ENCODE measurements around the gene BRAT1.
"Not testable (repeated sequence)": the region's sequence is repeated elsewhere in the genome, so short reads cannot be mapped to it uniquely, and the experiment has no call there.

Gene BRAT1

GRCh38 chr7:2535872-2536627 lies 19.3 kb downstream of the BRAT1 start:
- DNase-seq (ENCODE audit: low spot score): not testable (repeated sequence)

GRCh38 chr7:2534214-2534613 lies 21.1 kb downstream of the BRAT1 start:
- not testable (repeated sequence) for DNase-seq (ENCODE audit: low spot score)

DNA sequence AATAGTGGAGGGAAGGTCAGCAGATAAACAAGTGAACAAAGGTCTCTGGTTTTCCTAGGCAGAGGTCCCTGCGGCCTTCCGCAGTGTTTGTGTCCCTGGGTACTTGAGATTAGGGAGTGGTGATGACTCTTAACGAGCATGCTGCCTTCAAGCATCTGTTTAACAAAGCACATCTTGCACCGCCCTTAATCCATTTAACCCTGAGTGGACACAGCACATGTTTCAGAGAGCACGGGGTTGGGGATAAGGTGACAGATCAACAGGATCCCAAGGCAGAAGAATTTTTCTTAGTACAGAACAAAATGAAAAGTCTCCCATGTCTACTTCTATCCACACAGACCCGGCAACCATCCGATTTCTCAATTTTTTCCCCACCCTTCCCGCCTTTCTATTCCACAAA lies 21.8 kb downstream of the BRAT1 start:
- not testable (repeated sequence) for DNase-seq (ENCODE audit: low spot score)

GRCh38 chr7:2532816-2533215 lies 22.5 kb downstream of the BRAT1 start:
- DNase-seq (ENCODE audit: low spot score): not testable (repeated sequence)

- DNase-seq (ENCODE audit: low spot score): peak; percentile 45
Measured at GRCh38 chr7:2532199-2532772, 23.0 kb downstream of the BRAT1 start.

- DNase-seq (ENCODE audit: low spot score): peak; percentile 53
Measured at GRCh38 chr7:2531796-2532110, 23.6 kb downstream of the BRAT1 start.

DNA sequence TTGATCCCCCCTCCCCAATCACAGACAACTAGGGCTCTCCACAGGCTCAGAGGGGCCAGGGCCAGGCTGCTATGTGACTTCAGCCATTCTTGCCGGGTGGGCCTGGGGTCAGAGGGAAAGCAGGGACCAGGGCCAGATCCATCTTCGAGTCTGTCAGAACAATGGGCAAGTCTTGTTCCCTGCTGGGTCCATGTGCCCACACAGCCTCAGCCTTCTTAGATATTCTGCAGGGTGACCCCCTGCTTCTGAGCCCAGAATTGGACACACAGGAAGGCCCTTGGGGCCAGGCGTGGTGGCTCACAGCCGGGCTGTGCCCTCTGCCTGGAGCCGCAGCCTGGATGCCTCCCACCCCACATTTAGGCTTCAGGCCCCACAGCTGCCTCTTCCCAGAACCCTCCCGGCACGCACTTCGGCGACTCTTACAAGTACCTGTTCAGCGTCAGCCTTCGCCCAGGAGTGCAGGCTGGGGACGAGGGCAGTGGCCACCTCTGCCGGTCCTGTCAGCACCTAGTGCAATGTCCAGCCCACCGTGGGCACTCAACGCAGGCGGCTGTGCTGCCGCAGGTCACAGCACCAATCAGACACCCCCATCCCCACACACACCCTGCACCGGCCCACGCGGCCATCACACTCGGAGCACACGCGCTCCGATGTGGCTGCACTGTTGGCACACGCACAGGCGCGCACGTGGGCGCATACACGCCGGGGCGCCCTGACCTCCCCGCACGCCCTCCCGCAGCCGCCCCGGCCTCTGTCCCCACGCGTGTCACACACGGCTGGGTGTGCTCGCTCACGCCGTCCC lies 24.1 kb downstream of the BRAT1 start:
- DNase-seq (ENCODE audit: low spot score): peak; percentile 44

GRCh38 chr7:2530071-2530987 lies 25.0 kb downstream of the BRAT1 start:
- peak; percentile 68 for DNase-seq (ENCODE audit: low spot score)

GRCh38 chr7:2529161-2530070 lies 25.9 kb downstream of the BRAT1 start:
- DNase-seq (ENCODE audit: low spot score): peak; percentile 71

DNA sequence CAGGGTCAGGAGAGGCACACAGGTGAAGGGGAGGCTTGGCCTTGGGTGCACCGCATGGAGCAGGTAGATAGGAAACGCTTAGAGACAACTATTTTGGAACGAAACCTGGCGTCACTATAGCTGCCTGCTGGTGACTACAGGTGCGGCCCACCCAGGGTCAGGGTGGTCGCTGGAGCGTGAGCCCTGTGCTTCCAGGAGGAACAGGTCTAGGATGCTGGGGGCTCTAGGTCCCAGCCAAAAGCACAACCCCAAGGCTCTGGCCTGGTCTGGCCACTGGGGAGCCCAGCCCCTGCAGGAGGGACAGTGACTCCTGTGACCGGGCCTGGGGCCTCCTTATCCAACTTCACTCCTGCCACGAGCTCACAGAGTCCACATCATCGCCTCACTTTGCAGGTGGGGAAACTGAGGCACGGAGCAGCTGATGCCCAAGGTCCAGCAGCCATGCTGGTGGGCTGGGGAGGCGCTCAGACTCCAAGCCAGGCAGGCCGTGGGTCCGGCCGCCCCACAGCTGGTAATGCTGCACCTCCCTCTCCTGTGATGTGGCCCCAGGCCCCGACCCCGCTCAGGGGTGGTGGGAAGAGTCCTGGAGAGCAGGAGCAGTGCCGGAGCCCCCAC lies 26.7 kb downstream of the BRAT1 start:
- no peak for DNase-seq (ENCODE audit: low spot score)

GRCh38 chr7:2527505-2528467 lies 27.5 kb downstream of the BRAT1 start:
- peak; percentile 70 for DNase-seq (ENCODE audit: low spot score)

- no peak for DNase-seq (ENCODE audit: low spot score)
Measured at GRCh38 chr7:2526659-2527504, 28.4 kb downstream of the BRAT1 start.

DNA sequence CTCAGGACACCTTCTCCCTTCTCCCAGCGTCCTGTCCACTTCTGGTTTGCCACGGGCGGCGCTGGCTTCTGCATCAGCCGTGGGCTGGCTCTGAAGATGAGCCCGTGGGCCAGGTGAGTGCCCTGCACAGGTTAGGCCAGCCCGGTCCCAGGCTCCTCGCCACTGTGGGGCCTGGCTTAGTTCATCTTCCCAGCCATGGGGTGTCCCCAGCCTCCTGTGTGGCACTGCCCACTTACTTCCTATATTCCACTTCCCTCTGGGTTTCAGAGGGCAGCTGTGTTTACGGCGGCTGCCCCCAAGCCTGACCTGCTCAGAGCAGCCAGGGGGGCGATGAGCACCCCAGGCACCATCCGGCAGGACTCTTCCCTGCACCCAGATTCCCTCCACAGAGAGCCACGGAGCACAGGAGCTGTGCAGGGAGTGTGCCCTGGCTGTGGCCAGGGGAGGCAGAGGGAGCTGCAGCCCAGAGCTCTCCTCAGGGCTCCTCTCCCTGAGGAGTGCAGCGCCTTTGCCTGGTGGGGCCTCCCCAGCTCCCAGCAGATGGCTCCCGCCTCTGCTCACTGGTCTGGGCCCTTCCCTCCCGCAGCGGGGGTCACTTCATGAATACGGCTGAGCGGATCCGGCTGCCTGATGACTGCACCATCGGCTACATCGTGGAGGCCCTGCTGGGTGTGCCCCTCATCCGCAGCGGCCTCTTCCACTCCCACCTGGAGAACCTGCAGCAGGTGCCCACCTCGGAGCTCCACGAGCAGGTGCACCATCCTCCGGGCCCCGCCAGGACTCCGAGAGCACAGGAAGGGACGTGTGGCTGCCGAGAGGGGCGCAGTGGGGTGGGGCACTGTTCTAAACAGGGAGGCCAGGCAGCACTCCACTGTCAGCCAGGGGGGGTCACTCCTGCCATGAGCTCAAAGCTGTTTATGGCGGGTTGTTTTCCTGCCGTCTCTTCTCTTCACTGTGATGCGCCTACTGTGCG lies 29.4 kb downstream of the BRAT1 start:
- DNase-seq (ENCODE audit: low spot score): no peak

DNA sequence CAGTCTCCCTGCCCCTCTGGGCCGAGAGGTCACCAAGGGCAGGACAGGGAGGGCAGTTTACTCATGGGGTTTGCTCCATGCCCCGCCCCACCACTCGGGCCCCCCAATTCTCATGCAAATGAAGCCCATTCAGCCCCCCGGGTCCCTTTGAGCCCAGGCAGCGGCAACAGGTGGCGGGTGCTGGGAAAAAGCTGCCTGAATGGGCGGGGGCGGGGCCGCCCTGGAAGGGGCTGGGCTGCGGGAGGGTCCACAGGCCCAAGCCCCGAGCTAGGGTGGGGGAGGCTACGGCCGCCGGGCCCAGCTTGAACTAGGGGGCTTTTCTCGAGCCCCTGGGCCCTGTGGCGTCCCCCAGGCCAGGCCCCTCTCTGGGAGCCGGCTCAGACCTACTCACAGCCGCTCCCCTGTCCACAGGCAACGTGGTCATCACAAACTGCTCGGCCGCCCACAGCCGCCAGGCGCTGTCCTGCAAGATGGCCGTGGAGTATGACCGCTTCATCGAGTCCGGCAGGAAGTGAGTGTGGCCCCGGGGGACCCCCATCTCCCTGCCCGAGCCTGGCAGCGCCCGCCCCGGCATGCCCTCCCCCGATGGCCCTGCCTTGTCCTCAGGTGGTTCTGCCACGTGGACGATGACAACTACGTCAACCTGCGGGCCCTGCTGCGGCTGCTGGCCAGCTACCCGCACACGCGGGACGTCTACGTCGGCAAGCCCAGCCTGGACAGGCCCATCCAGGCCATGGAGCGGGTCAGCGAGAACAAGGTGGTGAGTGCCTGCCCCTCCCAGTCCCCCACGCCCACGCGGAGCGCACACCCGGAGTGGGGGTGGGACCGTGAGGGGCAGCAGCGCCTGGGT lies 30.3 kb downstream of the BRAT1 start:
- DNase-seq (ENCODE audit: low spot score): no peak

DNA sequence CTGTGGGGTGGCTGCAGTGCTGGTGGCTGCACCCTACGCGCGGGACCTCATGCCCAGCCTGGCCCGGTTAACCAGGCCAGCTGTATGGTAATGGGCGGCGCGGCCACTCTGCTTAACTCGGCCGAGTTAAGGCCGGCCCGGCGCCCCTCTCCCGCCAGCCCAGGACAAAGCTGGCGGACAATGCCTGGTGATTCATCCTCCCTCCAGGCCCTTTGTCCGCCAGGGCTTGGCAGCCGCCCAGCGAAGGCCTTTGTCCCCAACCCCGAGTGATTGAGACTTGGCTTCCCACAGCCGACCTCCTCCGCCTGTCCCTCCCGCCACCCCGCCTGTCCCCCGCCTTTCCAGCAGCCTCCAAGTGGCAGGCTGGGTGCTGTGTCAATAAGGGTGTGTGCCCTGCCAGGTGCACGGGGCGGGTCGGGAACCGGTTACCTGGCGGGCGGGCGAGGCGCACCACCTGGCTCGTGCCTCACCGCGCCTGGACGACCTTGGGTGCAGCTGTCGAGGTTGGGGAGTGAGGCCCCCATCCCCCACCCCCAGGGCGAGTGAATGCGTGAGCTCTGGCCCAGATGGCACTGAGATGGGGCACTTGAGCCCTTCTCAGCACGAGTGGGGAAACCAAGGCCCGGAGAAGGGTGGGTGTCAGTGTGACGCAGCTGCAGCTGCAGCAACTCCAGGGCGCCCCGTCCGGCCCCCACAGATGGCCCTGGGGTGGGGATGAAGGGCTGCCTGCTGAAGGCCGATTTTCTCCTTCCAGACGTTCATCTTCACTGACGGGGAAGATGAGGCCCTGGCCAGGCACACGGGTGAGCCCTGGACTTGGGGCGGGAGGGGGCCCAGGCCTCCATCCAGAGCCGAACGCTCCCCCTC lies 31.1 kb downstream of the BRAT1 start:
- peak; percentile 88 for DNase-seq (ENCODE audit: low spot score)
